ENCODE measurements around the gene REPS1. TPM values are rescaled to one million over a fixed set of nuclear protein-coding genes. Genes with fewer than 3 reads are reported as not detected.

The REPS1 gene
- polyA plus RNA-seq, 3 donors, result 11.9 to 36.6 (median 14.0) TPM

GRCh38 chr6:138965291-138965874 is 22.7 kb downstream of the REPS1 start:
- H3K4me2 ChIP-seq (replicated peaks; ENCODE audit: extremely low read depth, low read length, poor library complexity, severe bottlenecking), result no peak overlapping the region
- no peak overlapping the region for H2AFZ ChIP-seq (ENCODE audit: insufficient read depth, low read depth, low read length, poor library complexity, severe bottlenecking)
- no peaks in the 10 kb centered on the region for H3K9me3 ChIP-seq (replicated peaks in 1 of 2; ENCODE audit: control insufficient read depth in 1 of 2, insufficient read depth in 1 of 2, low read length in 2 of 2)
- H3K4me1 Mint-ChIP-seq, result peaks cover 17% of the 10 kb centered on the region
- peaks cover 38% of the 10 kb centered on the region for H4K20me1 ChIP-seq (ENCODE audit: insufficient read depth, low read length)
- no peak for DNase-seq
- intact Hi-C loops (cut with micrococcal nuclease), result no loop called here
- H3K4me1 ChIP-seq (ENCODE audit: control insufficient read depth in 1 of 2, insufficient read depth in 2 of 2, low read length in 2 of 2), result peaks cover 8 to 12% of the 10 kb centered on the region in 2 donors
- no peaks in the 10 kb centered on the region for H3K27me3 ChIP-seq (ENCODE audit: control insufficient read depth in 2 of 2, insufficient read depth in 2 of 2, low read length in 2 of 2)
- no peak overlapping the region for H3K27ac Mint-ChIP-seq
- WGBS (ENCODE audit: insufficient coverage), result no CpG with 5 or more reads among the region's 4 CpGs
- H3K79me2 ChIP-seq (ENCODE audit: insufficient read depth, low read length), result peaks cover 98% of the 10 kb centered on the region
- H3K4me3 Mint-ChIP-seq, result no peak overlapping the region
- H3K9me3 Mint-ChIP-seq, result no peaks in the 10 kb centered on the region
- no peaks in the 10 kb centered on the region for H3K36me3 Mint-ChIP-seq
- H3K27ac ChIP-seq (ENCODE audit: low read depth in 1 of 2, low read length in 2 of 2), result no peak overlapping the region
- H3K4me3 ChIP-seq (replicated peaks in 1 of 3; ENCODE audit: low read depth in 2 of 3, low read length in 3 of 3), result no peak overlapping the region
- no peak for TF ChIP-seq CTCF (IDR thresholded peaks at IDR 0.05)
- peaks cover 0 to 1% (median 0%) of the 10 kb centered on the region in 3 donors for H3K27me3 Mint-ChIP-seq (ENCODE audit: low read depth in 3 of 3)
- H3K36me3 ChIP-seq (replicated peaks in 1 of 2; ENCODE audit: control insufficient read depth in 1 of 2, insufficient read depth in 2 of 2, low read length in 2 of 2), result no peaks in the 10 kb centered on the region
- H3K9ac ChIP-seq (ENCODE audit: insufficient read depth, low read length, poor library complexity, severe bottlenecking), result no peak overlapping the region

GRCh38 chr6:138964012-138964411 is 24.0 kb downstream of the REPS1 start:
- H3K4me1 ChIP-seq (ENCODE audit: control insufficient read depth in 1 of 2, insufficient read depth in 2 of 2, low read length in 2 of 2), result peaks cover under 1 to 4% of the 10 kb centered on the region in 2 donors
- H3K9ac ChIP-seq (ENCODE audit: insufficient read depth, low read length, poor library complexity, severe bottlenecking), result no peak overlapping the region
- no CpG with 5 or more reads among the region's 1 CpG for WGBS (ENCODE audit: insufficient coverage)
- no peak overlapping the region for H2AFZ ChIP-seq (ENCODE audit: insufficient read depth, low read depth, low read length, poor library complexity, severe bottlenecking)
- no peak overlapping the region for H3K4me3 ChIP-seq (replicated peaks in 1 of 3; ENCODE audit: low read depth in 2 of 3, low read length in 3 of 3)
- no peak for DNase-seq
- H3K4me2 ChIP-seq (replicated peaks; ENCODE audit: extremely low read depth, low read length, poor library complexity, severe bottlenecking), result no peak overlapping the region
- peaks cover 41% of the 10 kb centered on the region for H4K20me1 ChIP-seq (ENCODE audit: insufficient read depth, low read length)
- H3K9me3 ChIP-seq (replicated peaks in 1 of 2; ENCODE audit: control insufficient read depth in 1 of 2, insufficient read depth in 1 of 2, low read length in 2 of 2), result no peaks in the 10 kb centered on the region
- H3K27me3 ChIP-seq (ENCODE audit: control insufficient read depth in 2 of 2, insufficient read depth in 2 of 2, low read length in 2 of 2), result no peaks in the 10 kb centered on the region
- peaks cover 12% of the 10 kb centered on the region for H3K4me1 Mint-ChIP-seq
- peaks cover 98% of the 10 kb centered on the region for H3K79me2 ChIP-seq (ENCODE audit: insufficient read depth, low read length)
- H3K27ac Mint-ChIP-seq, result no peak overlapping the region
- H3K27ac ChIP-seq (ENCODE audit: low read depth in 1 of 2, low read length in 2 of 2), result no peak overlapping the region
- H3K4me3 Mint-ChIP-seq, result no peak overlapping the region
- no peaks in the 10 kb centered on the region for H3K36me3 ChIP-seq (replicated peaks in 1 of 2; ENCODE audit: control insufficient read depth in 1 of 2, insufficient read depth in 2 of 2, low read length in 2 of 2)
- intact Hi-C loops (cut with micrococcal nuclease), result no loop called here
- TF ChIP-seq CTCF (IDR thresholded peaks at IDR 0.05), result no peak
- no peaks in the 10 kb centered on the region for H3K9me3 Mint-ChIP-seq
- peaks cover 0 to 1% (median 0%) of the 10 kb centered on the region in 3 donors for H3K27me3 Mint-ChIP-seq (ENCODE audit: low read depth in 3 of 3)
- H3K36me3 Mint-ChIP-seq, result no peaks in the 10 kb centered on the region
